ENCODE results near the gene MARVELD2. TPM values are rescaled to one million over a fixed set of nuclear protein-coding genes. Genes with fewer than 3 reads are reported as not detected.

The MARVELD2 gene
- total and polyA plus RNA-seq, 7 donors, result 0.03 to 0.25 (median 0.11) TPM; not detected in 1

DNA sequence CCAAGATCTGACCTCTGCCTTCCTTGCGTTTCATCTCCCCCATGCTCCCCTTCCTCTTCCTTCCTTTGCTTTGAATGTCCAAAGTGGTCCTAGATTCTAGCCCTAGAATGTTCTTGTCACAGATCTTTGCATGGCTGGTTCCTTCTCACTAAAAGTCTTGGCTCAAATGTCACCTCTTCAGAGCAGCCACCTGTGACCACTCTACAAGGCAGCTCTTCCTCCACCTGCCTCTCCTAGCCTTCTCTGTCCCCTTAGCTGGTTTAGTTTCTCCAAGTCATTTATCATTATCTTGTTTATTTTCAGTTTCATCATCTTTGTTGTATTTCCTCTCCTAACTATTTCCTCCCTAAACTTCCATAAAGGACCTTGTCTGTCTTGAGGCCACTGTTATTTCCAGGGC is 70.6 kb downstream of the MARVELD2 start:
- intact Hi-C loops (cut with DNase I), result no loop called here
- TF ChIP-seq, protein P1, sequence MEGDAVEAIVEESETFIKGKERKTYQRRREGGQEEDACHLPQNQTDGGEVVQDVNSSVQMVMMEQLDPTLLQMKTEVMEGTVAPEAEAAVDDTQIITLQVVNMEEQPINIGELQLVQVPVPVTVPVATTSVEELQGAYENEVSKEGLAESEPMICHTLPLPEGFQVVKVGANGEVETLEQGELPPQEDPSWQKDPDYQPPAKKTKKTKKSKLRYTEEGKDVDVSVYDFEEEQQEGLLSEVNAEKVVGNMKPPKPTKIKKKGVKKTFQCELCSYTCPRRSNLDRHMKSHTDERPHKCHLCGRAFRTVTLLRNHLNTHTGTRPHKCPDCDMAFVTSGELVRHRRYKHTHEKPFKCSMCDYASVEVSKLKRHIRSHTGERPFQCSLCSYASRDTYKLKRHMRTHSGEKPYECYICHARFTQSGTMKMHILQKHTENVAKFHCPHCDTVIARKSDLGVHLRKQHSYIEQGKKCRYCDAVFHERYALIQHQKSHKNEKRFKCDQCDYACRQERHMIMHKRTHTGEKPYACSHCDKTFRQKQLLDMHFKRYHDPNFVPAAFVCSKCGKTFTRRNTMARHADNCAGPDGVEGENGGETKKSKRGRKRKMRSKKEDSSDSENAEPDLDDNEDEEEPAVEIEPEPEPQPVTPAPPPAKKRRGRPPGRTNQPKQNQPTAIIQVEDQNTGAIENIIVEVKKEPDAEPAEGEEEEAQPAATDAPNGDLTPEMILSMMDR (IDR thresholded peaks at IDR 0.05), result no peak
- 68 to 80% (median 71%) methylated on average over 1 of the region's 1 CpG for WGBS, 3 donors
- H3K36me3 ChIP-seq (ENCODE audit: insufficient read depth in 1 of 2, low read depth in 1 of 2), result no peaks in the 10 kb centered on the region
- ATAC-seq (no peak), DNase-seq (no peak)
- no peak overlapping the region for H3K27ac ChIP-seq
- H3K9me3 ChIP-seq, result no peaks in the 10 kb centered on the region
- no peak overlapping the region for H3K4me3 ChIP-seq
- no peaks in the 10 kb centered on the region for H3K4me1 ChIP-seq
- peaks cover 0 to 13% (median 3%) of the 10 kb centered on the region in 3 donors for H3K27me3 ChIP-seq (ENCODE audit: insufficient read depth in 3 of 3, low read length in 2 of 3)

DNA sequence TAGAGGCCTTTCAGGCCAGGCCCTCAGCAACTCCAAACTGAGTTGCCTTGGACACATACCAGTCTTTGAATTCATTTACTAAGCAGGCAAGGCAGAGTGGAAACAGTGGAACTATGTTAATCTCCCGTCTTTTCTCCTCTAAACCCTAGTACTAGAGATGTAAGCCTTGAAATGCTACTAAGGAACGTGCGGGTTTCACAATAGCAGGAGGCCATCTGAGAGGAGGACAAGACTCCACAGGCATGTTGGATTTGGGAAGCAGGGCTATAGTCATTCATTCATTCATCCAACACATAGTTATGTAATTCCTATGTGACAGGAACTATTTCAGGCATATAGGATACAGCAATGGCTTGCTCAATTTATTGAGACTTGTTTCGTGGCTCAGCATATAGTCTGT is 74.3 kb downstream of the MARVELD2 start:
- Histone ChIP-seq H3K4me1 (no peaks in the 10 kb centered on the region), H3K9me3 (no peaks in the 10 kb centered on the region), H3K36me3 (ENCODE audit: insufficient read depth in 1 of 2, low read depth in 1 of 2) (no peaks in the 10 kb centered on the region), H3K4me3 (no peak overlapping the region), H3K27me3 (ENCODE audit: insufficient read depth in 3 of 3, low read length in 2 of 3) (peaks cover 0 to 49% (median 14%) of the 10 kb centered on the region in 3 donors), H3K27ac (no peak overlapping the region)
- whole genome bisulfite sequencing, 3 donors, result 51 to 74% (median 51%) methylated on average over 4 of the region's 4 CpGs
- TF ChIP-seq, protein P1 (IDR thresholded peaks at IDR 0.05), result no peak
- intact Hi-C loops (cut with DNase I), result no loop called here
- DNase-seq (no peak), ATAC-seq (no peak)

DNA sequence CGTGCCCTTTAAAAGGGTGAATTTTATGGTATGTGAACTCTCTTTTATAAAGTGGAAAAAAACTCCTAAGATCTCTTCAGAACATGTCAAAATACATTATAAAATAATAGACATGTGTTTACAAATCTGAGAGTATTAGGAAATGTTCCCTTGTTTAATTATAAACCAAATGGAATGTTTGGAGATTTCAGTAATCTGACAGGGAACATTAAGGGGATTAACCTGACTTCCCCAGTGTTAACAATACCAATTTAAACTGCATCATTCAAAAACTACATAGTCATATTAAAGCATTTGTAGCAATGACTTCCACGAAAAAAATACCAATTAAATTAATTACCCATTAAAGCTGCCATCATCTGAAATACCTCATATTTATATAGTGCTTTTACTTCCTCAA is 76.1 kb downstream of the MARVELD2 start:
- 55 to 69% (median 67%) methylated on average over 2 of the region's 2 CpGs for whole genome bisulfite sequencing, 3 donors
- TF ChIP-seq, protein P1 (IDR thresholded peaks at IDR 0.05), result no peak
- intact Hi-C loops (cut with DNase I), result no loop called here
- H3K27me3 ChIP-seq (ENCODE audit: insufficient read depth in 3 of 3, low read length in 2 of 3), result peaks cover 0 to 66% (median 14%) of the 10 kb centered on the region in 3 donors
- no peaks in the 10 kb centered on the region for H3K4me1 ChIP-seq
- H3K9me3 ChIP-seq, result no peaks in the 10 kb centered on the region
- H3K4me3 ChIP-seq, result no peak overlapping the region
- ATAC-seq (no peak), DNase-seq (no peak)
- H3K27ac ChIP-seq, result no peak overlapping the region
- H3K36me3 ChIP-seq (ENCODE audit: insufficient read depth in 1 of 2, low read depth in 1 of 2), result no peaks in the 10 kb centered on the region

DNA sequence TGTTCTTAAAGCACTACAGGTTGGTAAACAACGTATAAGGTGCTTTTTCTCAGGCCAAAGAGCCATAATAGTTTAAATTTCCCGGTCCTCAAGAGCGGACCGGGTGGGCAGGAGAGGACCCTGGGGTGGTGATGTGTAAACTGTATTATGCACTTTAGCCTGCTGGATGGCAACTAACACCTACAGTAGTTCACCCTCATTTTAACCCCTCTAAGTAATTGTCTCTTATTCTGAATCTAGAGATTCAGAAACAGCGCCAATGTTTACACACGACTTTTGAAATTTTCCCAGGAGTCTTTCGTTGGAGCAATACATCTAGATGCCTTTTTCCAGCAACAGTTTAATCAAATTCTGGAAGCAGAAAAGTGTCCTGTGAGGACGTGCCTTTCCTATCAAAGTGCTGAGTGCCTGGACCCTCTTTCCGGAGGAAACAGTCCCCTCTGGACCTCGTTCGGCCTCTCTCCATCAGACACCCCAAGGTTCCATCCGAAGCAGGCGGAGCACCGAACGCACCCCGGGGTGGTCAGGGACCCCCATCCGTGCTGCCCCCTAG is 77.0 kb downstream of the MARVELD2 start:
- Histone ChIP-seq H3K27ac (no peak overlapping the region), H3K27me3 (ENCODE audit: insufficient read depth in 3 of 3, low read length in 2 of 3) (peaks cover 0 to 71% (median 14%) of the 10 kb centered on the region in 3 donors), H3K9me3 (no peaks in the 10 kb centered on the region), H3K36me3 (ENCODE audit: insufficient read depth in 1 of 2, low read depth in 1 of 2) (no peaks in the 10 kb centered on the region), H3K4me1 (no peaks in the 10 kb centered on the region), H3K4me3 (peak overlapping the region; percentile 70)
- WGBS, 3 donors, result 6 to 9% (median 8%) methylated on average over 17 of the region's 17 CpGs
- no peak for DNase-seq
- TF ChIP-seq, protein P1 (IDR thresholded peaks at IDR 0.05), result no peak
- intact Hi-C loops (cut with DNase I), result no loop called here
- no peak for ATAC-seq

DNA sequence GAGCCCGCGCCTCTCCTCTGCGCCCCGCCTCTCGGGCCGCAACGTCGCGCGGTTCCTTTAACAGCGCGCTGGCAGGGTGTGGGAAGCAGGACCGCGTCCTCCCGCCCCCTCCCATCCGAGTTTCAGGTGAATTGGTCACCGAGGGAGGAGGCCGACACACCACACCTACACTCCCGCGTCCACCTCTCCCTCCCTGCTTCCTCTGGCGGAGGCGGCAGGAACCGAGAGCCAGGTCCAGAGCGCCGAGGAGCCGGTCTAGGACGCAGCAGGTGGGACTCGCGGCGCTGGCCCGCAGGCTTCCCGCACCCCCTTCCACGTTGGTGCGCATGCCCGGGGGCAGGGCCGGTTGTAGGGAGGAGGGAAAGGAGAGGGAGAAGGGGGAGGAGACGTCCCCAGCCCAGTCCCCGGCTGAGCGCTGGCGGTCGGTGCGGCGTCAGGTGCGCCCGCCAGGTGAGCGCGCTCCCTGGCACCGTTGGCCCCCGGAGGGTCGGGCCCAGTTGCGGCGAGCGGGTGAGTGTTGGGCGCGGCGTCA is 77.5 kb downstream of the MARVELD2 start, which contains the start of gene OCLN:
Gene OCLN (plus strand): TSS at position 400 of the 532 bp plus-strand sequence. CDS start 11,455 bp downstream, outside the sequence.
- no peaks in the 10 kb centered on the region for H3K9me3 ChIP-seq

More for the DNA sequence above, 77.5 kb downstream of the MARVELD2 start, which contains the start of gene OCLN:
- peaks cover 0 to 67% (median 14%) of the 10 kb centered on the region in 3 donors for H3K27me3 ChIP-seq (ENCODE audit: insufficient read depth in 3 of 3, low read length in 2 of 3)
- H3K27ac ChIP-seq, result no peak within 1 kb of the TSS
- ATAC-seq, result peak in 3 of 4 donors; percentile 19 to 49 (median 29)
- no peak for DNase-seq
- TF ChIP-seq, protein P1 (IDR thresholded peaks at IDR 0.05), result no peak
- intact Hi-C loops (cut with DNase I), result no loop called here
- peak within 1 kb of the TSS; percentile 70 for H3K4me3 ChIP-seq
- no peaks in the 10 kb centered on the region for H3K4me1 ChIP-seq
- H3K36me3 ChIP-seq (ENCODE audit: insufficient read depth in 1 of 2, low read depth in 1 of 2), result no peaks in the 10 kb centered on the region
- 0 to 1% (median 1%) methylated on average over 44 to 56 of the region's 56 CpGs for WGBS, 3 donors
